K562 (cell line): ENCODE measurements around the gene APOBEC3A. TPM values are rescaled to one million over a fixed set of nuclear protein-coding genes. Genes with fewer than 3 reads are reported as not detected.

Experiments
- ATF1 ChIP-seq, 2 experiments: fragments of 450-650 bp in 1 of 2; IDR thresholded peaks; 2 replicates each; pipeline ENCODE4 v1.6.1; 2016; ENCODE audit warnings: missing compliant biosample characterization in 1 of 2, missing genetic modification characterization in 1 of 2
- CAMTA2 ChIP-seq: fragments of 250-450 bp; sonication (Bioruptor Pico); conservative IDR thresholded peaks from 2 replicates; pipeline ENCODE4 v1.5.1; 2022
- CCNT2 ChIP-seq: IDR thresholded peaks from 2 replicates; pipeline ENCODE4 v1.6.1; 2011; ENCODE audit warnings: borderline replicate concordance, low read depth, mild to moderate bottlenecking, moderate library complexity, mixed read lengths, low read length; ENCODE audit not compliant: insufficient read length; ENCODE audit errors: extremely low read depth
- FOXJ2 ChIP-seq: fragments of 200-800 bp; sonication (Bioruptor generic); IDR thresholded peaks from 2 replicates; pipeline ENCODE4 v1.6.1; 2016; ENCODE audit warnings: missing genetic modification characterization, missing compliant biosample characterization
- HDAC2 ChIP-seq: fragments of 450-650 bp; IDR thresholded peaks from 2 replicates; pipeline ENCODE4 v1.6.1; 2016; ENCODE audit warnings: mild to moderate bottlenecking
- ILF3 ChIP-seq: fragments of 450-650 bp; IDR thresholded peaks from 2 replicates; pipeline ENCODE4 v1.6.1; 2018; ENCODE audit warnings: antibody characterized with exemption, mild to moderate bottlenecking, moderate library complexity, borderline replicate concordance
- ILK ChIP-seq: fragments of 450-650 bp; IDR thresholded peaks from 2 replicates; pipeline ENCODE4 v1.6.1; 2016; ENCODE audit warnings: missing genetic modification characterization, low read depth, mild to moderate bottlenecking, missing compliant biosample characterization, moderate library complexity, borderline replicate concordance
- KDM4B ChIP-seq, 2 experiments: fragments of 450-650 bp in 1 of 2; sonication (generic) in 1 of 2; IDR thresholded peaks; 2 replicates each; pipeline ENCODE4 v1.6.1; 2016 to 2017; ENCODE audit warnings: borderline replicate concordance in 2 of 2, antibody characterized with exemption in 1 of 2, low read depth in 1 of 2, mild to moderate bottlenecking in 1 of 2
- NEUROD1 ChIP-seq: fragments of 150-350 bp; IDR thresholded peaks from 2 replicates; pipeline ENCODE4 v1.6.1; 2014; ENCODE audit warnings: borderline replicate concordance, low read length, low read depth; ENCODE audit not compliant: partially characterized antibody
- NR2C2 ChIP-seq, 2 experiments: fragments of 200-800 bp in 1 of 2; sonication (Bioruptor generic) in 1 of 2; sonication (generic) in 1 of 2; formaldehyde crosslinking in 1 of 2; IDR thresholded peaks; 2 replicates each; pipeline versions ENCODE4 v1.6.1 to v1.8.0; 2016 to 2022; ENCODE audit warnings: mild to moderate bottlenecking in 1 of 2, missing compliant biosample characterization in 1 of 2, missing genetic modification characterization in 1 of 2, missing genetic modification reagents in 1 of 2
- PCBP2 ChIP-seq: fragments of 200-400 bp; formaldehyde crosslinking; IDR thresholded peaks from 2 replicates; pipeline ENCODE4 v1.6.1; 2018; ENCODE audit warnings: low read length, low read depth, mild to moderate bottlenecking, moderate library complexity; ENCODE audit not compliant: poor library complexity, severe bottlenecking
- PHF20 ChIP-seq: fragments of 450-650 bp; IDR thresholded peaks from 2 replicates; pipeline ENCODE4 v1.6.1; 2018; ENCODE audit not compliant: partially characterized antibody
- RCOR1 ChIP-seq, 2 experiments: IDR thresholded peaks; 2 replicates each; pipeline ENCODE4 v1.6.1; 2012; ENCODE audit warnings: low read depth in 2 of 2, low read length in 2 of 2, borderline replicate concordance in 1 of 2, improper control_type of control experiment in 1 of 2
- TARDBP ChIP-seq: fragments of 450-650 bp; IDR thresholded peaks from 2 replicates; pipeline ENCODE4 v1.6.1; 2016
- TEAD1 ChIP-seq, 2 experiments: fragments of 450-650 bp in 1 of 2; sonication (generic) in 1 of 2; formaldehyde crosslinking; IDR thresholded peaks; 2 replicates each; pipeline versions ENCODE4 v1.4.0 to v1.8.0; 2020 to 2022; ENCODE audit warnings: mild to moderate bottlenecking in 2 of 2, missing genetic modification reagents in 1 of 2
- ZZZ3 ChIP-seq: fragments of 450-650 bp; IDR thresholded peaks from 2 replicates; pipeline ENCODE4 v1.6.1; 2016; ENCODE audit warnings: antibody characterized with exemption, mild to moderate bottlenecking, moderate library complexity
- polyA plus RNA-seq, 8 experiments: library from polyadenylated mRNA; depleted of rRNA in 4 of 8; stranded (reverse) in 5 of 8; unstranded in 3 of 8; fragments of >200 nt; fragmentation: Nextera tagmentation in 2 of 8; fragmentation: Illumina TruSeq in 1 of 8; extraction: Ambion mirVana in 2 of 8; extraction: Trizol in 1 of 8; gene quantifications; 2 replicates each; pipeline versions ENCODE4 v1.2.1 to v1.2.3, GENCODE V29; 2011 to 2014; ENCODE audit warnings: inconsistent platforms in 1 of 8, missing spikeins in 1 of 8
- total RNA-seq, 7 experiments: library from RNA; depleted of rRNA in 6 of 7; stranded (reverse); fragments of >200 nt in 6 of 7; fragmentation: Illumina TruSeq in 2 of 7; extraction: Trizol in 2 of 7; gene quantifications; 2 replicates each; pipeline versions ENCODE4 v1.2.1 to v1.2.3, GENCODE V29; 2011 to 2021; ENCODE audit warnings: low replicate concordance in 1 of 7
- TF ChIP-seq, protein P1 (sequence below): sonication (generic); formaldehyde crosslinking; IDR thresholded peaks from 2 replicates; pipeline ENCODE4 v1.8.0; 2022; ENCODE audit warnings: missing genetic modification reagents, mild to moderate bottlenecking, borderline replicate concordance
- TF ChIP-seq, protein P2 (sequence below): IDR thresholded peaks from 2 replicates; pipeline ENCODE4 v1.6.1; 2011; ENCODE audit warnings: borderline replicate concordance, low read depth, mild to moderate bottlenecking, moderate library complexity, low read length; ENCODE audit not compliant: insufficient read depth, poor library complexity, severe bottlenecking
- TF ChIP-seq, protein P3 (sequence below): fragments of 450-650 bp; IDR thresholded peaks from 2 replicates; pipeline ENCODE4 v1.6.1; 2014; ENCODE audit warnings: low read depth, mild to moderate bottlenecking, moderate library complexity, borderline replicate concordance

Gene APOBEC3A
- total and polyA plus RNA-seq, 9 of the 15 experiments (the other 6 are each of a cell fraction or from before 2014, with no cell fraction given): 0.04 TPM; not detected in 8

DNA sequence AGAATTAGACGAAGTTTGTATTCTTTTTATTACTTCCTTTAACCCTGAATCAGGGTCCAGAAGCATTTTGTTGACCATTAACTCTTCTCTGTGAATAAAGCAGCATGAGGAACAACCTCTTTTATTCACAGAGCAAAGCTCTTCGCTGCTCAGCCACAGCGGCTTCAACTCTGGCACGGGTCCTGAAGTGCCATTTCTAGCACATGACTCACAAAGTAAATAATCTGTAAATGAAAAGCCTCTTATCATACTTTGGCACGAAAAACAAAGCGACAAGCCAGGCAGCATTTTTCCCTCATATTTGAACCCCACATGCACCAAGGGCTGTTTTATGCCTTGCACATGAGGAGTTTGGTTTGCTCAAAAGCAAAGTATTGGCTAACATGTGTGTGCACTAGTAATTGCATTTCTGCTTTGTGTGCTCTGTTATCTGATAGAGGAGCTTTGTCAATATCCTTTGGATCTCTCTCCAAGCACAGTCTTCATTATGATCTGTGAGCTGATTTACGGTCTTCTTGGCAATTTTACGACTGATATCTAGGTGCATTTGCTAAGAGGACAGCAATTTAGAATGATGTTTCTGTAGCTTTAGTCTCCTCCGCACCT, 33.0 kb upstream of the APOBEC3A start (continued):
- TF ChIP-seq NR2C2 (CRISPR knock-in tag; IDR thresholded peaks at IDR 0.05) (no peak), NR2C2 (tag; IDR thresholded peaks at IDR 0.05) (no peak), ILK (tag) (no peak), PHF20 (no peak), CCNT2 (no peak), RCOR1 (IDR thresholded peaks at IDR 0.05; ENCODE audit: borderline replicate concordance in 1 of 2, low read depth in 2 of 2, low read length in 2 of 2) (0 out of 4 replicates have a peak, but pooled peaks of 1 of the 2 experiments have one; percentile 12), KDM4B (IDR thresholded peaks at IDR 0.05; ENCODE audit: borderline replicate concordance in 2 of 2, low read depth in 1 of 2) (no peak), HDAC2 (no peak), TEAD1 (CRISPR knock-in tag; IDR thresholded peaks at IDR 0.05) (no peak), NEUROD1 (no peak), ZZZ3 (no peak), ILF3 (no peak), ATF1 (CRISPR knock-in tag; IDR thresholded peaks at IDR 0.05) (no peak), ATF1 (tag; IDR thresholded peaks at IDR 0.05) (no peak), FOXJ2 (tag) (0 out of 2 replicates have a peak, but pooled peaks have one; percentile 29), PCBP2 (no peak), CAMTA2 (no peak), TARDBP (no peak)
- TF ChIP-seq, protein P1, sequence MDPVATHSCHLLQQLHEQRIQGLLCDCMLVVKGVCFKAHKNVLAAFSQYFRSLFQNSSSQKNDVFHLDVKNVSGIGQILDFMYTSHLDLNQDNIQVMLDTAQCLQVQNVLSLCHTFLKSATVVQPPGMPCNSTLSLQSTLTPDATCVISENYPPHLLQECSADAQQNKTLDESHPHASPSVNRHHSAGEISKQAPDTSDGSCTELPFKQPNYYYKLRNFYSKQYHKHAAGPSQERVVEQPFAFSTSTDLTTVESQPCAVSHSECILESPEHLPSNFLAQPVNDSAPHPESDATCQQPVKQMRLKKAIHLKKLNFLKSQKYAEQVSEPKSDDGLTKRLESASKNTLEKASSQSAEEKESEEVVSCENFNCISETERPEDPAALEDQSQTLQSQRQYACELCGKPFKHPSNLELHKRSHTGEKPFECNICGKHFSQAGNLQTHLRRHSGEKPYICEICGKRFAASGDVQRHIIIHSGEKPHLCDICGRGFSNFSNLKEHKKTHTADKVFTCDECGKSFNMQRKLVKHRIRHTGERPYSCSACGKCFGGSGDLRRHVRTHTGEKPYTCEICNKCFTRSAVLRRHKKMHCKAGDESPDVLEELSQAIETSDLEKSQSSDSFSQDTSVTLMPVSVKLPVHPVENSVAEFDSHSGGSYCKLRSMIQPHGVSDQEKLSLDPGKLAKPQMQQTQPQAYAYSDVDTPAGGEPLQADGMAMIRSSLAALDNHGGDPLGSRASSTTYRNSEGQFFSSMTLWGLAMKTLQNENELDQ: no peak
- TF ChIP-seq, protein P2, sequence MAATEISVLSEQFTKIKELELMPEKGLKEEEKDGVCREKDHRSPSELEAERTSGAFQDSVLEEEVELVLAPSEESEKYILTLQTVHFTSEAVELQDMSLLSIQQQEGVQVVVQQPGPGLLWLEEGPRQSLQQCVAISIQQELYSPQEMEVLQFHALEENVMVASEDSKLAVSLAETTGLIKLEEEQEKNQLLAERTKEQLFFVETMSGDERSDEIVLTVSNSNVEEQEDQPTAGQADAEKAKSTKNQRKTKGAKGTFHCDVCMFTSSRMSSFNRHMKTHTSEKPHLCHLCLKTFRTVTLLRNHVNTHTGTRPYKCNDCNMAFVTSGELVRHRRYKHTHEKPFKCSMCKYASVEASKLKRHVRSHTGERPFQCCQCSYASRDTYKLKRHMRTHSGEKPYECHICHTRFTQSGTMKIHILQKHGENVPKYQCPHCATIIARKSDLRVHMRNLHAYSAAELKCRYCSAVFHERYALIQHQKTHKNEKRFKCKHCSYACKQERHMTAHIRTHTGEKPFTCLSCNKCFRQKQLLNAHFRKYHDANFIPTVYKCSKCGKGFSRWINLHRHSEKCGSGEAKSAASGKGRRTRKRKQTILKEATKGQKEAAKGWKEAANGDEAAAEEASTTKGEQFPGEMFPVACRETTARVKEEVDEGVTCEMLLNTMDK: no peak
- TF ChIP-seq, protein P3, sequence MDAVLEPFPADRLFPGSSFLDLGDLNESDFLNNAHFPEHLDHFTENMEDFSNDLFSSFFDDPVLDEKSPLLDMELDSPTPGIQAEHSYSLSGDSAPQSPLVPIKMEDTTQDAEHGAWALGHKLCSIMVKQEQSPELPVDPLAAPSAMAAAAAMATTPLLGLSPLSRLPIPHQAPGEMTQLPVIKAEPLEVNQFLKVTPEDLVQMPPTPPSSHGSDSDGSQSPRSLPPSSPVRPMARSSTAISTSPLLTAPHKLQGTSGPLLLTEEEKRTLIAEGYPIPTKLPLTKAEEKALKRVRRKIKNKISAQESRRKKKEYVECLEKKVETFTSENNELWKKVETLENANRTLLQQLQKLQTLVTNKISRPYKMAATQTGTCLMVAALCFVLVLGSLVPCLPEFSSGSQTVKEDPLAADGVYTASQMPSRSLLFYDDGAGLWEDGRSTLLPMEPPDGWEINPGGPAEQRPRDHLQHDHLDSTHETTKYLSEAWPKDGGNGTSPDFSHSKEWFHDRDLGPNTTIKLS: no peak
